ENCODE results near the gene CREB3.
A peak's percentile ranks its signal among the peaks of the same experiment; 100 is the strongest.

CREB3 gene

DNA sequence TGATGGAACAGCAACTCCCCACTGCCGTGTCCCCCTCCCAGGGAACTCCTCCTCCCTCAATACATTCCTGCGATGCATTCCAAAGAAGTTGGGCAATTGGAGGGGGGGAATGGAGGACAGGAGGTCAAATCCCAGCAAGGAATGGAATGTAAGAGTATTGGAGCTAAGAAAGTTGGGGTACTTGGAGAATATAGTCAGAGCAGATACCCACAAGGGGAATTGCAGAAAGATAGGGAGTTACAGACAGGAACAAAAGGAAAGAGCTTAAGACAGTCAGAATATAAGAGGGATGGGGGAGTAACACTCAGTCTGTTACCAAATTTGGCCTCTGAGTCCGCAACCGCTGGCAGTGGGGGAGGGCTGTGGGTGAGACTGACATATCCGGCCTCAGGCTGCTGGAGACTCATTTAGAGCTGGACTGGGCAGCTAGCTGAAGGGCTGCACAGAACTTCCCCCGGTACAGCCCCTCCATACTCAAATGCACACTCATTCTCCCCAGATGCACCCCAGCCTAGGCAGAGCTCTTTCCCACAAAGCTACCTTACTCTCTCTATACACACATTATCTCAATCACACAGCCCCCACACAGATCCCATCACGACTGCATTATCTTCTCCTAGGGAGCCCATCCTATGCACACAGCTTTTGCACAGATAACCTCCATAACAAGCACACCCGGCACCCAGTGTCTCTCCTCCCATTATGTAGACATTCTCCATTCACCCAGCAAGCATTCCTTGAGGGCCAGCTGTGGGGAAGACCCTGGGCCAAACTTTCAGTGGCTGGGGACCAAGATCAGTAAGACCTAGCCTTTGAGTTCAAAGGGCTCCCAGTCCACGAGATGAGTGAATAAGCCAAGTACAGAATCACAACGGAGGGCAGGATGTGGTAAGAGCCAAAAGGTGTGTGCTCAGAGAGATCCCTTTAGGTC is 4.2 kb upstream of the CREB3 start:
- DNase-seq, result no peak

DNA sequence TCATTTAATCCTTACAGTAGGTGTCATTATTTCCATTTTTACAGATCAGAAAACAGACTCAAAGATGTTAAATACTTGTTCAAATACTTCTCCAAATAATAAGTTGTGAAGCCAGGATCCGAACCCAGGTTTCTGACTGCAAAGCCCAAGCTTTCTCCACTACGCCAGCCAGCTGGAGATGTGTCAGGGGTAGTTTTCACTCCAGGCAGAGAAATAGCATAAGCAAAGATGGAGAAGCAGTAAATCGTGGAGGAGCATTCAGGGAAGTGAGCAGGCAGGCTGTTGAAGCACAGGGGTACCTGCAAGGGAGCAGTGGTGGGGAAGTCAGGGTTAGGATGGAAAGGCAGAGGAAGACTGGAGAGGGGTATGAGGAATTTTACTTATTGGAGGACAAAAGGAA is 3.4 kb upstream of the CREB3 start:
- no peak for DNase-seq

DNA sequence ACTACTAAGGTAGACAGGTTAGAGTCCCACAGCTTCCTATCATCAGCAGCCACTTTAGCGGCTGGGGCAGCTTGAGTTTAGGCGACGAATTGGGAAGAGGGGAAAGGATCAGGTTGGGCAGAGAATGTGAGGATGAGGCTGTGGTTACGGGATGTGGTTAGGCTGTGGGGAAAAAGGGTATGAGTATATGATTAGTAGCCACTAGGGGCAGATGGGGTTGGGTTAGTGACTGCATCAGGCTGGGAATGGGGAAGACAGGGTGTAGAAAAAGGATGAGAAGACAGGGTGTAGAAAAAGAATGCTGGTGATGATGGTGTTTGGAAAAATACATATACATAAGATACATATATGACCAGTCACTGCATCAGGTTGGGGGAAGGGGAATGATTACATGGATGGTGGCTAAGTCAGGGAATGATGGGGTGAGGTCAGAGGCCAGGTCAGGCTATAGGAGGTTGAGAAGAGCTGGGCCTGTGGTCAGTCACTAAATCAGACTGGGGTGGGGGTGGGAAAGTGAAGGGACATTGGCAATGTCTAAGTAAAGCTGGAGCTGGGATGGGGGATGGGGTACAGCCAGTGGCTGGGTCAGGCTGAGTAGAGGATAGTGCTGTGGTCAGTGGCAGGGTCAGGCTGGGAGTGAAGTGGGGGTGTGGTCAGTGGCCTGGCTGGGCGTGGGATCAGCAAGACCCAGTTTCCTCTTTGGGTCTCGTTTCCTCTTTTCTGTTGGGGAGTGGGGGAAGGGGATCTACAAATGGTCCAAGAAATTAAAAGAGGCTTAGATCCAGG is 2.6 kb upstream of the CREB3 start:
- DNase-seq, result peak; percentile 27

DNA sequence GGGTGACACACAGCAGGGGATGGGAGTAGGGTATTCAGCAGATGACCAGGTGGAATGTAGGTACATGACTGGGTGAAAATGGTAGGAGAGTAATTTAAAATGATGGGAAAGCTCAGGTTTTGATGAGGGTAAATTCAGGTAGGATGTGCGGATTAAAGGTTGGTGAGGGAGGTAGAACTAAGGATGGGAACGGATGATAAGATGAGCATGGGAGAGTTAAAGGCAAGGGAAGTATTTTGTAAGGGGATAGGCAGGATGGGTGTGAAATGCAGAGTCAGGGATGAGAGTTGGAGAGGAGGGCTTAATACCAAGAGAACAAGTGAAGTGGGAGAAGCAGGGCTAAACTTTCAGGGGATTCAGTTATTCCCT is 2.0 kb upstream of the CREB3 start:
- no peak for DNase-seq

DNA sequence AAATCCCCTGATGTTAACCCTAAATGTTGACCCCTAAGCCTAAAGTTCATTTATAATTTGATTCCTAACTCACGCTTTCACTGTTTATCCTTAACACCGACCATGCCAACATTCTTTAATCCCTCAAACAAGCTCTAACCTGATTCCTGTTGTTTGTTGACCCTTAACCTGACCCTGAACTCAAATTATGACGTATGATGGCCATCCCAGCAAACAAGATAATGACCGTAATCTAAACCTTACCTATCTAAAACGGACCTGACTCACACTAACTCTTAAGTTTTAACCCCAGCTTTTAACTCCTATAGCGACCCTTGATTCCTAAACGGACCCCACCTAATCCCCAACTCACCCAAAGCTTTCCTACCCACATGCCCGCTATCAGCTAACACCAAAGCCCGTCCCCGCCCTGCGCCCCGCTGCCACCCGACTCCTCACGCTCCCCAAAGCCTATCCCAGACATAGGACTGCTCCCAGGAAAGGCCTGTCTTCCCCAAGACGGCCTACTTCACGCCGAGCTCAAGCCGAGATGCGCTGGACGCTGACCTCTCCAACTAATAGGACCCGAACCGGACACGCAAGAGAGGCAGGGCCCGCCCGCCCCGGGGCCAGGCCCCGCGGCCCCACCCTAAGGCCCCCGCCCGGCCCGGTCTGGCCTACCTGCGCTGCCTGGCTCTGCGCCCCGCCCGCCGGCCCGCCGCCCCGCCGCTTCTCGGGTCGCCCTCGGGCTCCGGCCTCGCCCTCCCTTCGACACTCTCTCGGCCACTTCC is 866 bp upstream of the CREB3 start:
- no peak for DNase-seq

DNA sequence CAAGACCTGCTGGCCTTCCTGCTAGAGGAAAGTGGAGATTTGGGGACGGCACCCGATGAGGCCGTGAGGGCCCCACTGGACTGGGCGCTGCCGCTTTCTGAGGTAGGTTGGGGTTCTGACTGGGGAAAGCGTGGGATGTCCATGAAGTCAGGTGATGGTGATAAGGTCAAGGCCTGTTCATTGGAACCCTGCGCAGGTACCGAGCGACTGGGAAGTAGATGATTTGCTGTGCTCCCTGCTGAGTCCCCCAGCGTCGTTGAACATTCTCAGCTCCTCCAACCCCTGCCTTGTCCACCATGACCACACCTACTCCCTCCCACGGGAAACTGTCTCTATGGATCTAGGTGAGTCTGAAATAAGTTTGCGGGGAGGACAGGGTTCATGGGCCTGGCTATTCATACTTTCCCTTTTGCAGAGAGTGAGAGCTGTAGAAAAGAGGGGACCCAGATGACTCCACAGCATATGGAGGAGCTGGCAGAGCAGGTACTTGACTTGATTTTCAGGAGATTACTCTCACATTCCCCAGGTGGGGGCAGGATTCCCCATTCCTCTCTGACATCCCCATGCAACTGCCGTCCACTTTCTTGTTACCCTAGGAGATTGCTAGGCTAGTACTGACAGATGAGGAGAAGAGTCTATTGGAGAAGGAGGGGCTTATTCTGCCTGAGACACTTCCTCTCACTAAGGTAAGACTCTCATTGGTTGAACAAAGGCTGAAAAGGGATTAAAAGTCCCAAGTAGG is 505 bp downstream of the CREB3 start:
- peak; percentile 8 for DNase-seq

DNA sequence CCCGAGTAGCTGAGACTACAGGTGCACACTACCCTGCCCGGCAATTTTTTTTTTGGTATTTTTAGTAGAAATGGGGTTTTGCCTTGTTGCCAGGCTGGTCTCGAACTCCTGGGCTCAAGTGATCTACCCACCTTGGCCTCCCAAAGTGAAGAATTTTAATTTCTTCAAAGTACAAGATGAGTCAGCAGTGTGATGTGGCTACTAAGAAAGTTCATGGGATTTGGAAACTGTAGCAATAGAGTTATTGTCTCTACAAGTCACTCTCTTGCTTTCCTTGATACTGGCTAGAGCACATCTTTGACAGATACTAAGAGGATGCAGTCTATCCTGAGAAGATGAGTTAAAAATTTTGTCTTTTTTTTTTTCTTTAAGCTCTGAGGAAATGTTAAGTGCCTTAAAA is 1.6 kb downstream of the CREB3 start:
- DNase-seq, result no peak

DNA sequence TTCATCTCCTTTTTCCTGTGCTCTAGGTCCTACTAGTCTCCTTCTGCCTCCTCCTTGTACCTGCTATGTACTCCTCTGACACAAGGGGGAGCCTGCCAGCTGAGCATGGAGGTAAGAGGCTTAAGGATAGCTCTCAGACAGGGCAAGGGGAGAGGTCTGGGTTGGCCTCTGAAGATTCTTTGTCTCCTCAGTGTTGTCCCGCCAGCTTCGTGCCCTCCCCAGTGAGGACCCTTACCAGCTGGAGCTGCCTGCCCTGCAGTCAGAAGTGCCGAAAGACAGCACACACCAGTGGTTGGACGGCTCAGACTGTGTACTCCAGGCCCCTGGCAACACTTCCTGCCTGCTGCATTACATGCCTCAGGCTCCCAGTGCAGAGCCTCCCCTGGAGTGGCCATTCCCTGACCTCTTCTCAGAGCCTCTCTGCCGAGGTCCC is 3.8 kb downstream of the CREB3 start:
- DNase-seq, result peak; percentile 39

DNA sequence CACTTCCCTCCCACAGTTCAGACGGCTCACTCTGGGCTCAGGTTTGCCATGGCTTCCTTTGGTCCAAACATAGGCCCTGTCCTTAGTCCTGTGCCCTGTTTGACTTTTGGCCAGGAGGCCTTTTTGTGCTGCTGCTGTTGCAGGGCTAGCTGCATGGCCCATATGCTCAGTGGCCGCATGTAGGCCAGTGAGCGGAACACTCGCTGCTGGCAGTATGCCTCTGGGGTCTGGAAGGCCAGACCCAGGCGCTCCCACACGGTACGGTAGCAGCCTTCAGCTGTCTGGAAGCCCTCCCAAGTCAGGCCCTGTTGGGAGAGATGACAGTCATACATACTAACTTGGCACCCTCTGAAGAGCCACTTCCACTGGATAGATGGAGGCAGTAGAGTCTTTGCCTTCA is 4.7 kb downstream of the CREB3 start:
- no peak for DNase-seq

DNA sequence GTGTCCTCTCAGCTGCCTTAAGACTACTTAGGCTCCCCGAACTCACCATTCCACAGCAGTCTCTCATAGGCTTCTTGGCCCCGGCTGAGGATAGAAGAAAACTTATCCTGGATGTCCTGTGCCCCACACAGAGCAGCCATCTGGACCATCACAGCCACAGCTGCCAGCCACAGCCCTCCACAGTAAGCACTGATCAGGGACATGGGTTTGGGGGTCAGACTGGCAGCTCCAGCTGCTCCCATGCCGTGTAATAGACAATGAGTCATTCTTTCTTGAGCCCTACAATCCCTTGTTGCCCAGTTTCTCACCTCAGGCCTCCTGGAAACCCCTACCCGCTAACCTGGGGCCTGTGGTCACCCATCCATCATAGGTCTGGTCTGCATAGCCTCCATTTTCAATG is 5.7 kb downstream of the CREB3 start:
- no peak for DNase-seq

DNA sequence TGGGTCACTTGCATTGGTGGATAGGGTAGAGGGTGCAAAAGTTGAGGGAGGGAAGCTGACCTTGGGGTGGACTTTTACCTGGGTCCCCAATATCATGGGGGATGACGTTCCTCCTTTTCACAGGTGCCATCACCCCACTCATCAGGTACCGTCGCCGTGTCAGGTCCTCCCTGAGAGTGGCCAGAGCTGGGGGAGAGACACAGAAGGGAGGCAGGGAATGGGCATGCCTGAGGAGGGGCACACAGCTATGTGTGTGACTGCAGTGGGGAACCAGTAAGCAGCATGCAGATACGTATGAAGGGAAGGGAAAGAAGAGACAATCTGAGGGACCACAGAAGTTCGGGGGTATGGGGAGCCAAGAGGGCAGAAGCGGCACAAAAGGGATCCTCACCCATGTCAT is 6.5 kb downstream of the CREB3 start:
- DNase-seq, result no peak

DNA sequence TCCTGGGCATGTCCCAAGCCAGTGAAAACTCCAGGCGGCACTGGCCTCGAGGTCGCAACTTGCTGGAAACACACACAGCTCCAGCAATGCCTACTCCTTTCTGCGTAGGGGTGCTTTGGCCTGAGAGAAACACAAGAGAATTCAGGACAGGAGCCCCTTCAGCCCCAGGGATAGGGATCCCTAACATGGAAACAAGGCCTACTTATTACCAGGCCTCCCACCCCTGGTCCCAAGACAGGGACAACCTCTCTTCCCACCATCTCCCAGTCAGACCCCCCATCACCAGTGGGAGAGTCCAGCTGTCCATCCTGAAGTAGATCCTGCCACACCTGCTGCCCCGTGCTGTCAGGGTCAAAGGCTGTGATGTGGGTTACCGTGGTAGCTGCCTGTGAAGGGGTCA is 7.8 kb downstream of the CREB3 start:
- no peak for DNase-seq

DNA sequence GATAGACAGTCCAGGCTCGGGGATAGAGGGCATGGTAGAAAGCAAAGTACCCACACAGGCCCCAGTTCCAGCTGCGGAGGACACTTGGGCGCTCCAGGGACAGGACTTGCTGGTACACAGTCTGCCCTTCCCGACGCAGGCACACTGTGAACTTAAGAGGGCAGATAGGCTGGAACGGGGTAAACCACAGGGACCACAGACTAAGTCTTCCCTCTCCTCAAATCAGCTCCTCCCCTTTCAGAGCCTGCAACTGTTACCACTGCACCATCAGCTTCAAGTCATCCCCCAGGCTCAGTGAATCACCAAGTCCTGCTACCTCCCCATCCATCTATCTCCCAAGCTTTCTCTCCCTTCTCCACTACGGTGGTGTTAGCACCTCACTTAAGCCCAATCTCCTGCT is 9.3 kb downstream of the CREB3 start:
- no peak for DNase-seq

DNA sequence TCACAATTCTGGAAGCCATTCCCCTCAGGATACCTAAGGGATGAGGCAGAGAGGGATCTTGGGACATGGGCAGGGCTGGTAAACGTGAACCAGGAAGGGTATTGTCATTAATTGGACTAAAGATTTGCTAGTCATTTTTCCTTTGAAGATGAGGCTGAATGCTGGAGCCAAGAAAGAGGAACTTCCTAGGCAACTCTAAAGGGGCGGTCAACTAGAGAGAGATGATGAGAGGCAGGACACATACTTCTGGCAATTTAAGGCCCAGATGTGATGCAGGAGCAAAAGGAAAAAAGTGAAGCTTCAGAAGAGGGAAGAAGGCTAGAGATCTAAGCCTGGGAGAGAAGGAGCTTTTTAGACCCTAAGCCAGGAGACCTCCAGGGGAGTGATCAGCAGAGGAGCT is 11.0 kb downstream of the CREB3 start:
- DNase-seq, result no peak

DNA sequence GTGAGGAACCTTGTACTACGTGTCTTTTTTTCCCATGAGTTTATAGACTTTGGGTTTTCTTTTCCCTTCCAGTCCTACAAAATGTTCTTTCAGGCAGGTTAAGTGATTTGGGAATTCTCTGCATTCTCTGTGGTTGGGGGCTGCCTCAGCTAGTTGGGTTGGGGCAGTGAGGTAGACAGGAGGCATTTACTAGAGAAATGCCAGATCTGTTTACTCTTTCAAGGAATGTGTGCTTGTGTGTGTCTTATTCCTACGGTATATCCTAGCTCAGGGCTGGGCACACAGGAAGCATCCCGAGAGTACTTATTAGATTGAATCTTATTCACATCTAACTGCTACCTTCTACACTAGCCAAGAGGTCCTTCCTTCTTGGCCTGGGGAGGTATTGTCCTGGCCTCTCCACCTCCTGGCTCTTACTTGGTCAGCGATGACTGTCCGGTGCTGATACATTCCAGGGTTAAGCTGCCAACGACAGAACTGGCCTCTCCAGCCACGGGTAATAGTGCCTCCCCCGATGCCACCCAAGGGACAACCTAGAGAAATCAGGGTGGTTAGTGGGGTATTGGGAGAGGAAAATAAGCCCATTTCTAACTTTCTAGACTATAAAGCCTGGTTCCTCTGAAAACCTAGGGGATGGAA is 11.5 kb downstream of the CREB3 start:
- no peak for DNase-seq

DNA sequence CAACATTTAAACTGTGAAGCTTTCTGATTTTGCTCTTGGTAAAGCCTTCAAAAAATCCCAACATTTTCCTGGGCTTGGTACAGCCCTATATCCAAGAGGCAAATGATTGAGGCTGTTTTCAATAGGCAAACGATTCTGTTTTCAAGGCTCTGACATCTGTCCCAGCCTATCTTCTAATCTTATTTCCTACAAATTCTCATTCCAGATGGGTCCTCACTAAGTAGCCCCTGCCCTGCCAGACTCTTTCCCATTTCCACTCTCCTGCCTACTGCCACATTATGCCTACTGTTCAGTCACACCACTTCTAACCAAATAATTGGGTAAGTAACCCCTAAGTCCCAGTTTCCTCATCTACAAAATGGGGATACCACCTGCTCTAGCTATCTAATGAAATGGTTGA is 13.1 kb downstream of the CREB3 start:
- DNase-seq, result no peak

DNA sequence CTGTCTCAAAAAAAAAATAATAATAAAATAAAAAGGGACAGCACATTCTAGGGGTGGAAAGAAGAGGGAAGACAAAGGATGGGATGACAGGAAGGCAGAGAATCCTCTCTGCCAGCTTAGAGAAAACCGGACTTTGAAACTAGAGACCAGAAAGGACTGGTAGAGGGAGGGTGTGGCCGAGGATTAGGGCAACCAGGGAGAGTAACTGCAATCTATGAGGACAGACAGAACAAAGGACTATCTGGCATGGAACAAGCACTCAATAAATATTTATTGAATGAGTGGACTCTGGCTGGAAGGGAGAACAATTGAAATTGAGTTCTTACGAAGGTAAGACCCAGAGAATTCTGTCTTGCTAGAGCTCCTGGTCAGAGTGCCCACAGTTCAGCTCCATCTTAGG is 14.1 kb downstream of the CREB3 start:
- DNase-seq, result no peak

DNA sequence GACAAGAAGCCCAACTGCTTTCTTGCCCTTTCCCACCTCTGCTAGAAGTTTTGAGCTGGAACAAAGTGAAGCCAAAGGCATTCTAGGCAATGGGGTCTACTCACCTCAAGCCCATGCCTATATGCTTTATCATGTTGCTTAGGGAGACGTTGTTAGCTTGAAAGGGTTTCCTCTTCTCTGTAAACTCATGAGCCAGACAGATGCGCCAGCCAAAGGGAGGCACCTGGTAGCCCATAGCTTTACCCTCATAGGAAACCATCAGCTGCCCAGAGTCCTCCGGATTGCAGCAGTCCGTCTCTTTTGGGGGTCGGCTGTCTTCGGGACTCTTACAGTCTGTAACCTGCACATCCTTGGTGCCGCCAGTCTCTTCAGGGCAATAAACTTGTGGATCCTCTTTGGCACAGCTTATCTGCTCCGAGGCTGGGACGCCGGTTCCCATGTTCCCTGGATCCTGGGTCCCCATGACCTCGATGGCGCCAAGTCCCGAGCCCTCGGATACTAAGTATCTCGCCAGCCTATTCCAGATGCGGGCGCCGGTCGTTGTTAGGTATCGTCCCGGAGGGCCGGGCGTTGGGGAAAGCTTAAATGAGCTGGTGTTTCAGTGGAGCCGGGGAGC is 15.9 kb downstream of the CREB3 start:
- DNase-seq, result no peak

DNA sequence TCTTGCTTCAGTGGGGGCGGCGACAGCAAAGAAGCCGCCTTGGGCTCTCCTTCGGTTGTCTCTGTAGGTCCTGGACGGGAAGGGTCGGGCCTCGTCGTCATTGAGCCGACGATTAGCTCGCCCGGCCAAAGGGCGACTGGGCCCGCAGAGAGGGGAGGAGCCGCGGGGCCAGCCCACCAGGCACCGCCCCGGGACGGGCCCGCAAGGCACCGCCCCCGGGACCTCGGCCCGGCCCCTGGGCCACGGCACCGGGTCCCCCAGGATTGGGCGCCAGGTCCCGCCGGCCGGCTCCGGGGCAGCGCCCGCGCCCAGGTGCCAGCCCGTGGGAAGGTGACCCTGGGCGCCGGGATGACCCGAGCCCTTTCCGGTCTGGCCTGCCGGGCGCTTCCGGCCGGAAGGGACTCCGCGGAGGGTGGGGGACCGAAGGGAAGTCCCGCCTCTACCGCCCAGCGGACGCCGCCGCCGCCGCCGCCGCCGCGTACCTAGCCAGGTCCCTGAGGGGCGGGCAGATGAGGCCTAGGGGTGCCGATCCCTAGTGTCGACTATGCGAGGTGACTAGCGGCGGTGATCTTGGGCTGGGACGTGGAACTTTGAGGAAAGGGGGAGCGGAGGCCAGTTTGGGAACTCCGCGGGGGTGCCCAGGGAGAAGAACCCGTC is 16.5 kb downstream of the CREB3 start, which contains the start of the genes GBA2 and RGP1:
TSS of gene GBA2 (minus strand) at position 371 of the 657 bp plus-strand sequence. CDS start 524 bp downstream, outside the sequence.
TSS of gene RGP1 (plus strand) at position 430 of the 657 bp plus-strand sequence. CDS start 469 bp downstream, outside the sequence.
- DNase-seq, result peak; percentile 28

DNA sequence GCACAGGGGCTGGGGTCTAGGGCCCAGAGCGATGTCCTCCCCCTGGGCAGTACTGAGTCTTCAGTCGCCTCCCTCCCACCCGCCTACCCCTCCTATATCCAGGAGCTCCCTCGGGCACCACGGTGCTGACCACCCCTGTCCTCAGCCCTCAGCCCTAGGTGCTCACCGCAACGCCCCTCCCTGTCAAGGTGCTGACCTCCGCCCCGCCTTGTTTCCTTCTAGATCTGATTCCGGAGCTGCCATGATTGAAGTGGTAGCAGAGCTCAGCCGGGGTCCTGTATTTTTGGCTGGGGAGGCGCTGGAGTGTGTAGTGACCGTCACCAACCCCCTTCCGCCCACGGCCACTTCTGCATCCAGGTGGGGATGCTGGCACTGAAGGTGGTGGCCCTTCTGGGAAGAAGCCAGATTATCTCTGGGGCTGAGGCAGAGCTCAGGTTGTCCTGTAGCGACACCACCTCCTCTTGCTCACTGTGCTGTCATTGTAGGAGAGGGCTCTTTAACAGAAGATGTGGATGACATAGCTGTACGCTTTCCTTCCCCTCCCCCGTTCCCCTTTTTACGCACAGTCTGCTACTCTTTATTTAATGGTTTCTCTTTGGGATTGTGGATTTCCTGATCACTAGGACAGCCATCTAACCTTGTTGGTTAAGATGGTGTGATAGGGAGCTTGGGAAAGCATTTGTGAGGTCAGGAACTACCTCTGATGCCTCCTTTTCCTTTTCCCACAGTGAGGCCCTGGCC is 17.2 kb downstream of the CREB3 start:
- DNase-seq, result no peak

Data from NCI-H2107 (cell line).